Limb (tissue), 2 donors: ENCODE measurements around the gene IGSF3.
"Not testable (repeated sequence)": the region's sequence is repeated elsewhere in the genome, so short reads cannot be mapped to it uniquely, and the experiment has no call there.

ENCODE experiments used
- DNase-seq, 2 donors: peaks; one replicate each; pipeline ENCODE4 v3.0.0-alpha.2; 2016; ENCODE audit errors: extremely low spot score in 2 of 2

The IGSF3 gene

GRCh38 chr1:116664366-116664977, 3.1 kb downstream of the IGSF3 start:
- DNase-seq = no peak

- DNase-seq = no peak
These were observed 3.7 kb downstream of the IGSF3 start for GRCh38 chr1:116663821-116664220.

- no peak for DNase-seq
These were observed 5.9 kb downstream of the IGSF3 start for GRCh38 chr1:116661633-116662032.

GRCh38 chr1:116658645-116659044, 8.9 kb downstream of the IGSF3 start:
- not testable (repeated sequence) for DNase-seq

GRCh38 chr1:116657836-116658235, 9.7 kb downstream of the IGSF3 start:
- not testable (repeated sequence) for DNase-seq

GRCh38 chr1:116654351-116654750, 13.2 kb downstream of the IGSF3 start:
- DNase-seq = no peak

GRCh38 chr1:116652598-116652997, 14.9 kb downstream of the IGSF3 start:
- not testable (repeated sequence) for DNase-seq

GRCh38 chr1:116650781-116651180, 16.8 kb downstream of the IGSF3 start:
- DNase-seq = not testable (repeated sequence)

- not testable (repeated sequence) for DNase-seq
These were observed 18.5 kb downstream of the IGSF3 start for GRCh38 chr1:116649041-116649440.

- DNase-seq = not testable (repeated sequence)
These were observed 19.2 kb downstream of the IGSF3 start for GRCh38 chr1:116648325-116648724.

GRCh38 chr1:116647186-116647585, 20.3 kb downstream of the IGSF3 start:
- DNase-seq = not testable (repeated sequence)

- DNase-seq = peak in 1 of 2 donors; percentile 69
These were observed 20.8 kb downstream of the IGSF3 start for GRCh38 chr1:116646673-116647170.

- not testable (repeated sequence) for DNase-seq
These were observed 21.5 kb downstream of the IGSF3 start for GRCh38 chr1:116645802-116646672.

GRCh38 chr1:116644993-116645392, 22.5 kb downstream of the IGSF3 start:
- not testable (repeated sequence) for DNase-seq

- not testable (repeated sequence) for DNase-seq
These were observed 23.4 kb downstream of the IGSF3 start for GRCh38 chr1:116644096-116644495.

- not testable (repeated sequence) for DNase-seq
These were observed 24.2 kb downstream of the IGSF3 start for GRCh38 chr1:116643281-116643751.

GRCh38 chr1:116642311-116643280, 24.9 kb downstream of the IGSF3 start:
- DNase-seq = not testable (repeated sequence)

GRCh38 chr1:116637583-116637982, 29.9 kb downstream of the IGSF3 start:
- not testable (repeated sequence) for DNase-seq

- not testable (repeated sequence) for DNase-seq
These were observed 30.9 kb downstream of the IGSF3 start for GRCh38 chr1:116636584-116636983.

GRCh38 chr1:116634386-116634785, 33.1 kb downstream of the IGSF3 start:
- not testable (repeated sequence) for DNase-seq
